Large intestine (tissue), 3 donors: Measurements from ENCODE around the gene PNMA6F. TPM values are rescaled to one million over a fixed set of nuclear protein-coding genes. Genes with fewer than 3 reads are reported as not detected.

Experiments used
- DNase-seq, 2 donors: peaks; one replicate each; pipeline versions ENCODE4 v3.0.0 to v3.0.0-alpha.2; 2013
- H3K27ac ChIP-seq: one replicate; pipeline ENCODE4 v1.5.1; 2013; ENCODE audit warnings: low read length
- H3K27me3 ChIP-seq: 2 replicates; pipeline ENCODE4 v1.6.1; 2013; ENCODE audit warnings: low read length; ENCODE audit not compliant: control insufficient read depth, insufficient read depth
- H3K36me3 ChIP-seq: 2 replicates; pipeline ENCODE4 v1.6.1; 2013; ENCODE audit warnings: low read length; ENCODE audit not compliant: control insufficient read depth, insufficient read depth
- H3K4me1 ChIP-seq: one replicate; pipeline ENCODE4 v1.6.1; 2013; ENCODE audit warnings: low read length; ENCODE audit not compliant: control insufficient read depth, insufficient read depth
- H3K4me3 ChIP-seq: one replicate; pipeline ENCODE4 v1.5.1; 2013; ENCODE audit warnings: low read length
- H3K9me3 ChIP-seq: one replicate; pipeline ENCODE4 v1.6.1; 2013; ENCODE audit warnings: mild to moderate bottlenecking, low read depth, low read length, moderate library complexity; ENCODE audit not compliant: control insufficient read depth
- WGBS: methylation state at CpG from one replicate; pipeline ENCODE4 v1.1.5; 2013; ENCODE audit warnings: low lambda C conversion rate; ENCODE audit not compliant: insufficient coverage; 5-methylcytosine and 5-hydroxymethylcytosine counted together
- polyA plus RNA-seq: library from polyadenylated mRNA; unstranded; fragments of 120-200 nt; gene quantifications from one replicate; pipeline ENCODE4 v1.2.1, GENCODE V29; 2013

Gene PNMA6F
- polyA plus RNA-seq, 1 donor: 0.01 TPM

DNA sequence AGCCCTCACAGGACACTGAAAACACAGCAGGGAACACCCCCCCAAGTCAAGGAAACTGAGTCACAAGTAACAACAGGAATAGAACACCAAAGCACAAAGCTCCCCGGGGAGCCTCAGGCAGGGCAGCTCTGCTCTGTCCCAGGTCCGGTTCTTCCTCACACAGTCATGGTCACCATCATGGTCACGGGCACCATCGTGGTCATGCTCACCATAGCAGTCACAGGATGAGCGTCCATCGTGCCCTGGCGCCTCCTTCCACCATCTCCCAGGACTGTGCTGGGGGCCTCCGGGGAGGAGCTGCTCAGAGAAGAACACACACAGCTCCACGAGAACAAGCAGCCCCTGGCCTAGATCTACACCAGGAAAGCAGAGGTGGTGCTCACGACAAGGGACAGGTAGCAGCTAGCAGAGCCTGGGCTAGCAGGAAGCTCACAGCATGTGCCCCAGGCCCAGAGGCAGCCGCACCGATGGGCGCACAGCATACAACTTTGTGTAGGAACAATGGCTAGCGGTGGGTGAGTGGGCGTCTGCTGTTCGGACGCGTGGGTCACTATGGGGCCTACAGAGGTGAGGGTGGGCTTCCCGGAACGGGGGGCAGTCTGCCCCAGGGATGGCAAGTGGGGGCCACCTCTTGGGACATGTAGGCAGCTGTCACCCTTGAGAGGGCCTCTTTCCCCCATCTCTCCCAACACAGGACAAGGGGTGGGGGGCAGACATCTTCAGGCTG lies 3.4 kb downstream of the PNMA6F start:
- Histone ChIP-seq H3K9me3 (no peaks in the 10 kb centered on the region), H3K27me3 (peaks cover 15% of the 10 kb centered on the region), H3K27ac (no peak overlapping the region), H3K4me1 (no peaks in the 10 kb centered on the region), H3K4me3 (no peak overlapping the region), H3K36me3 (no peaks in the 10 kb centered on the region)
- DNase-seq: no peak
- no CpG with 5 or more reads among the region's 20 CpGs for WGBS

DNA sequence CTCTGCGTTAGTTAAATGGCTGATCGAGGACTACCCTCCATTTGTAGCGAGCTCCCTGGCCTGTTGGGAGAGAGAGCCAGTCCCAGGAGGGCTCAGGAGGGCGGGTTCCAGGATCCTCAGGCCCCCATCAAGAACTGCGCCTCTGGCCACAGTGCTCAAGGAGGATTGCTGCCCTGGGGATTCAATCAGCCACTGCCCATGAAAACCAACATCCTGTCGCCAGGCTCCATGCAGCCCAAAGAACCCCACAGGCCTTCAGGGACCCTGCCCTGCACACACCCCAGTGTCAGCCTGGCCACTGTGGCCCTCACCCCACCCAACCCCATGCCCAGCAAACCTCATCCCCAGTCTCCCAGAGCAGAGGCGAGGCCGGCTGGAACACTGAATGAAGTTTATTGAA lies 4.3 kb downstream of the PNMA6F start:
- no peaks in the 10 kb centered on the region for H3K9me3 ChIP-seq
- no peak overlapping the region for H3K27ac ChIP-seq
- H3K4me1 ChIP-seq: no peaks in the 10 kb centered on the region
- H3K36me3 ChIP-seq: no peaks in the 10 kb centered on the region
- no peak overlapping the region for H3K4me3 ChIP-seq
- peaks cover 15% of the 10 kb centered on the region for H3K27me3 ChIP-seq
- WGBS: no CpG with 5 or more reads among the region's 8 CpGs
- DNase-seq: no peak

DNA sequence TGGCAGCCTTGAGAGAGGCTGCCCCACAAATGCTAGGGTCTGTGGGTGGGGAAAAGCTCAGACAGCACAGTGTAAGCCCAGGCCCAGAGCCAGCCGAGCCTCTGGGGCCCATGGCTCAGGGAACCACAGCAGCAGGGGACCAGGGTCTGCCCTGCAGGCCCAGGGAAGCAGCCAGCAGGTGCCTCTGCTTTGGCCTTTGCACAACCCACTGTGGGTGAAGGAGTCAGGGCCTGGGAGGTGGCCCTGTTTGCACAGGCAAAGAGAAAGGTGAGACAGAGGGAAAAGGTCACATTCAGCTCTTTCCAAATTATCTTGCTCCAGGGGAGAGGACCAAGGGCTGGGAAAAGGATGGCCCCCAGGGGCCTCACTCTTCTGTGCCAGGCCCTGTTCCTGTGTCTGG lies 8.7 kb downstream of the PNMA6F start:
- no peak for DNase-seq
- Histone ChIP-seq H3K27ac (no peak overlapping the region), H3K27me3 (no peaks in the 10 kb centered on the region), H3K9me3 (no peaks in the 10 kb centered on the region), H3K4me1 (no peaks in the 10 kb centered on the region), H3K36me3 (no peaks in the 10 kb centered on the region), H3K4me3 (no peak overlapping the region)
- no CpG with 5 or more reads among the region's 1 CpG for WGBS

DNA sequence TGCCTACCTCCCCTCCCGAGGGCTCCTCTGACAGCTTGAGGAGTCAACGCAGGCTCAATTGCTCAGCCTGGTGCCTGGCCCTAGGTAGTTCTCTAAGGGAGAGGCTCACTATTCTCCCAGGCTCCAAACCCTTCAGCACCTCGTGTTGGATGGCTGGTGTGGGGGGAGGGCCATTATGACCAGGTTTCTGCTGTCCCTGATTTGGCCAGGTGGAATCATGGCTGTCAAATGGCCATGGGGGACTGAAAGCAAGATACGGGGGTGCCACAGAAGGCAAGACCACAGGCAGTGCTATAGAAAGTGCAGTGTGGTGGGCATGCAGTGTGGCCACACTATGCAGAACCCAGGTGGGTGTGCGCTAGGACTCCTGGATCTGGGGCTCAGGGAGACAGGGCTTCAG lies 9.5 kb downstream of the PNMA6F start:
- Histone ChIP-seq H3K27ac (no peak overlapping the region), H3K4me1 (no peaks in the 10 kb centered on the region), H3K4me3 (no peak overlapping the region), H3K9me3 (no peaks in the 10 kb centered on the region), H3K36me3 (no peaks in the 10 kb centered on the region), H3K27me3 (no peaks in the 10 kb centered on the region)
- WGBS: no CpG with 5 or more reads among the region's 5 CpGs
- no peak for DNase-seq

DNA sequence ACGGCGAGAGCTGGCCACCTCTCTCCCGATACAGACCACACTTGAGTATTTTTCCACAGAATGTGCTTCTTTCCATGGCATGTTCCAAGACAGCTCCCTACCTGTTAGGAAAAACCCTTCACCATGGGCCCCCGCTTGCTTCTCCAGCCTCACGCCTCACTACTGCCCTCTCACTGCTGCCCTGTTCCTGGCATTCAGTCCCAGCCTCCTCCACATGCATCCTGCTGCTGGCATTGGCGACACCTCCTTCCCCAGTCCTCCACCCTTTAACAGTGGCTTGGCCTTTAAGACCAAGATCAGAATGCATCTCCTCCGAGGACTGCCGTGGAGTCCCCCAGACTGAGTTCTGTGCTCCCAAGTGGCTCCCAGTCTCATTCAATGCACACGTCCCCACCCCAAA lies 10.7 kb downstream of the PNMA6F start:
- DNase-seq: no peak
- H3K27me3 ChIP-seq: no peaks in the 10 kb centered on the region
- no peak overlapping the region for H3K27ac ChIP-seq
- no CpG with 5 or more reads among the region's 9 CpGs for WGBS
- H3K36me3 ChIP-seq: no peaks in the 10 kb centered on the region
- no peaks in the 10 kb centered on the region for H3K4me1 ChIP-seq
- no peaks in the 10 kb centered on the region for H3K9me3 ChIP-seq
- H3K4me3 ChIP-seq: no peak overlapping the region

DNA sequence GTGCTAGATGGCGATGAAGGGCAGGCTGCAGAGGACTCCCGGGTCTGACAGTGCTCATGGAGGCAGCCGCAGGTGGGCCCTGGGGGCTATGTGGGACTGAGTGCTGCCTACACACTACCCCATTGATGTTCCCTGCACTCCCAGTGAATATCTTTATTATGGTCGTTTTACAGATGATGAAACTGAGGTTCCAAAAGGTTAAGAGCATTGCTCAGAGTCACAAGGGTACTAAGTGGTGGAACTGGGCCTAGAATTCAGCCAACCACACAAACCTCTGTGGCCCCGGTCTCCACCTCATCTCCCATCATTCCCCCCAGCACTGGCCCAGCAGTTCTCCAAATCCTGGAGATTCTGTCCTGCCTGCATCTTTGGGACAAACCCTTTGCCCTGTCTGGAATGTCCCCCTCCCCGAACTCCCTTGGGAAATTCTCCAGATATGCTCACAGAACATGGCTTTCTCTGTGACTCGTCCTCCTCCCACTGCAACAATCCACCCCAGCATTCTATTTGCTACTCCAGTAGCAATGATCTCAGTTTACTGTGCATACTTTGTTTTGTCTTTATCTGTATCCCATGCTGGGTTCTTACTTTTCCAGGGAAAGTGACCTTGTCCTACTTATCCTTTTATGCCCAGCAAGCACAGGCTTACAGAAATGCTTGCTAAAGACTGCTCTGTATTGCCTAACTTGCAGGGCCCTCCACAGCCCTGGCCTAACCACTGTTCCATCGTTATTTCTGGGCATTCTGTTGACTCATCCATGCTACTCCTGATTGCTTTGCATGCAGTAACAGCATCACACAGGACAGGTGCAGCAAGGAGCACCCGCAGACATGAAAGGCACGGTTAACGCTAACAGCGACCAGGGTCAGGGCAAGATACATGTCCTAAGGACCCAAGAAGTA lies 14.0 kb downstream of the PNMA6F start:
- Histone ChIP-seq H3K4me1 (no peaks in the 10 kb centered on the region), H3K9me3 (no peaks in the 10 kb centered on the region), H3K27ac (no peak overlapping the region), H3K4me3 (no peak overlapping the region), H3K27me3 (no peaks in the 10 kb centered on the region), H3K36me3 (no peaks in the 10 kb centered on the region)
- no peak for DNase-seq
- WGBS: 40% methylated on average over 1 of the region's 12 CpGs

DNA sequence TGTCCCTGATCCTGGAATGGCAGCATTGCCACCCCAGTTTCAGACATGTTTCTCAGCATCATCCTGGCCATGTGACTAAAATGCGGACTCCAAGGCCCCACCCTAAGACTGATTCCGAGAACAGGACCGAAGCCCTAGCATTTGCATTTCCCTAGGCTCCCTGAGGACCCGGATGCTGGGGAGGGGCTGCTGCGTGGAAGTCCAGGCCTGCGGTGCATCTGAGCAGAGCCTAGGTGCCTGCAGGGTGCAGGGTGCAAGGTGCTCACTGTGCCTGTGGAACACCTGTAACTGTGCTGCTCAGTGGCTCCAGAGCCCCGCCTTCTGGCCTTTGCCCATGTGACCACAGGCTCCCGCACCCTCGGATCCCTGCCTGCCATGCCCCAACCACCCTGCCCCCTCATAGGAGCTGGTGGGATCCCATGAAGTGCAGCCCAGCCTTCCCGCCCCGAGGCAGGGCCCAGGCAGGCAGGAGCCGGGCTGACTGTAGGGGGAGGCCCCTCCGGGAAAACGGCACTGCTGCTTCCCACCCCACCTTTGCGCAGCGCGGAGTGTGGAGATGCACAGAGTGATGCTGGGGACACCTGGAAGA lies 14.9 kb downstream of the PNMA6F start:
- no peaks in the 10 kb centered on the region for H3K4me1 ChIP-seq
- no peak overlapping the region for H3K4me3 ChIP-seq
- WGBS: no CpG with 5 or more reads among the region's 17 CpGs
- H3K9me3 ChIP-seq: no peaks in the 10 kb centered on the region
- H3K27me3 ChIP-seq: no peaks in the 10 kb centered on the region
- no peak for DNase-seq
- H3K27ac ChIP-seq: no peak overlapping the region
- H3K36me3 ChIP-seq: no peaks in the 10 kb centered on the region

DNA sequence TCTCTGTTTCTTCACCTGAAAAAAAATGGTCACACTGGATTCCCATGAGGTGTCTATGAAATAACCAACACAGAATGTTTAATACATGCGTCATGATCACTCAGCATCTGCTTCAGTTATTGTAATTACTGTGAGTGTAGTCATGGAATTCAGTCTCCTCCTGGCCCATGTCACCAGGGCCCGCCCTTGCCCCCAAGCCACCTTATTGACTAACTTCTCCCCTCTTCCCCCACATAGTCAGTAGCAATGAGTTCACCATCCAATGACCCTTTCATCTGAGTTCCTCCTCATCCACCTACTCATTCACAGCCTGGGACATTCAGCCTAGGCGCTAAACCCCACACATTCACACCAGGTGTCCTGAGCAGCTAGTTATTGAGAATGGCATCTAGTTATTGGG lies 15.6 kb downstream of the PNMA6F start:
- H3K4me3 ChIP-seq: no peak overlapping the region
- no peak for DNase-seq
- WGBS: no CpG with 5 or more reads among the region's 3 CpGs
- no peaks in the 10 kb centered on the region for H3K36me3 ChIP-seq
- no peaks in the 10 kb centered on the region for H3K4me1 ChIP-seq
- no peak overlapping the region for H3K27ac ChIP-seq
- no peaks in the 10 kb centered on the region for H3K9me3 ChIP-seq
- H3K27me3 ChIP-seq: no peaks in the 10 kb centered on the region

DNA sequence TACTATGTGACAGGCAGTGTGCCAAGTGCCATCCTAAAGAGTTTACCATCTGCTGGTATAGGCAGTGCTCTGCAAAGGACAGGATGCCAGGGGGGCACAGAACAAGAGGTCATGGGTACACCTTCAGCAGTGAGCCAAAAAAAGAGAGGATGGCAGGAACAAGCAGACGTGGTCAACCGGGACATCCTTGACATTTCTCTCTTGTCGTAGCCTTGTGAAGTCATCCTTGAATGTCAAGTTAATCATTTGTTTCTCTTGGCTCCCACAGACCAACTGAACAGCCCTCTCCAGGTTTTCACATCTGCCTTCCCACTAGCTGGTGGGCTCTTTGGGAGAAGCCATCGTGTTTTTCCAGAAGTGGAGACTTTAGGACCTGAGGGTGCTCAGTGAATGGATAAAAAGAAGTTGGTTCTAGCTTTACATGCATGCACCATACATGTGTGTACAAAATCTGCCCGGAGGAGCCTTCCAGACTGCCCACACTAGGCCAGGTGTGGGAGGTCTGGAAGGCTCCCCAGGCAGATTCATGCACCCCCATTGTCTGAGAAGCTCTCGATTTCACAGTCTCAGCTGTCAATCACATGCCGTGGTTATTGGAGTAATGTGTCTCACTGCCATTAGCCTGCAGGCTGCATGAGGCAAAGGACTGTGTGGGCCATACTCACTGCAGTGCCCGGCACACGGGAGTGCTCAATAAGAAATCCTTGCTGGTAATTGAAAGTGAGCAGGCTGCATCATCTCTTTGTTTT lies 16.4 kb downstream of the PNMA6F start:
- Histone ChIP-seq H3K36me3 (no peaks in the 10 kb centered on the region), H3K4me3 (no peak overlapping the region), H3K9me3 (no peaks in the 10 kb centered on the region), H3K4me1 (no peaks in the 10 kb centered on the region), H3K27ac (no peak overlapping the region), H3K27me3 (no peaks in the 10 kb centered on the region)
- DNase-seq: no peak
- WGBS: no CpG with 5 or more reads among the region's 9 CpGs
